HG02885 (cell line): ENCODE measurements around the gene RHOA.
"Not testable (repeated sequence)": the region's sequence is repeated elsewhere in the genome, so short reads cannot be mapped to it uniquely, and the experiment has no call there.

Experiments
- ATAC-seq: cut with Tn5 transposase; IDR thresholded peaks from one replicate; pipeline ENCODE4 v1.9.1; 2021; ENCODE audit warnings: mild to moderate bottlenecking; ENCODE audit not compliant: unreplicated experiment, poor library complexity

RHOA gene

GRCh38 chr3:49333916-49334633 lies 77.7 kb downstream of the RHOA start:
- no peak for ATAC-seq

- ATAC-seq: no peak
These were observed 78.7 kb downstream of the RHOA start for GRCh38 chr3:49333091-49333490.

GRCh38 chr3:49329186-49329585 lies 82.6 kb downstream of the RHOA start:
- ATAC-seq: no peak

- ATAC-seq: not testable (repeated sequence)
These were observed 83.4 kb downstream of the RHOA start for GRCh38 chr3:49328350-49328749.

- no peak for ATAC-seq
These were observed 84.3 kb downstream of the RHOA start for GRCh38 chr3:49327485-49327884.

- no peak for ATAC-seq
These were observed 87.0 kb downstream of the RHOA start for GRCh38 chr3:49324768-49325167.

- no peak for ATAC-seq
These were observed 94.9 kb downstream of the RHOA start for GRCh38 chr3:49316696-49317457.

GRCh38 chr3:49313896-49314688 lies 97.7 kb downstream of the RHOA start:
- ATAC-seq: no peak

GRCh38 chr3:49311283-49311682 lies 100.5 kb downstream of the RHOA start:
- no peak for ATAC-seq

GRCh38 chr3:49310677-49311076 lies 101.1 kb downstream of the RHOA start:
- no peak for ATAC-seq
